HG03469 (cell line): ENCODE data around the gene COG8.
"Not testable (repeated sequence)": the region's sequence is repeated elsewhere in the genome, so short reads cannot be mapped to it uniquely, and the experiment has no call there.

Experiments used
- ATAC-seq: cut with Tn5 transposase; IDR thresholded peaks from one replicate; pipeline ENCODE4 v1.9.1; 2021; ENCODE audit warnings: mild to moderate bottlenecking, moderate library complexity, moderate number of reproducible peaks; ENCODE audit not compliant: unreplicated experiment

Gene COG8

GRCh38 chr16:69339289-69340094 is at the start of gene COG8, which contains the start of gene NIP7:
Gene COG8, minus strand, starts transcription at chr16:69339564. Its CDS starts 12 bp downstream, at chr16:69339552.
Gene NIP7, plus strand, starts transcription at chr16:69339772. Its CDS starts 58 bp downstream, at chr16:69339830.
- peak; percentile 64 for ATAC-seq

GRCh38 chr16:69386596-69386995 is 47.2 kb upstream of the COG8 start:
- no peak for ATAC-seq

GRCh38 chr16:69384974-69385373 is 45.6 kb upstream of the COG8 start:
- no peak for ATAC-seq

GRCh38 chr16:69382421-69382820 is 43.1 kb upstream of the COG8 start:
- no peak for ATAC-seq

GRCh38 chr16:69381231-69381630 is 41.9 kb upstream of the COG8 start:
- ATAC-seq = no peak

GRCh38 chr16:69378760-69379159 is 39.4 kb upstream of the COG8 start:
- ATAC-seq = no peak

- ATAC-seq = no peak
Measured at GRCh38 chr16:69378036-69378435, 38.7 kb upstream of the COG8 start.

- no peak for ATAC-seq
Measured at GRCh38 chr16:69376393-69377059, 37.2 kb upstream of the COG8 start.

- no peak for ATAC-seq
Measured at GRCh38 chr16:69373019-69373418, 33.7 kb upstream of the COG8 start.

- no peak for ATAC-seq
Measured at GRCh38 chr16:69371564-69371963, 32.2 kb upstream of the COG8 start.

- no peak for ATAC-seq
Measured at GRCh38 chr16:69368866-69369265, 29.5 kb upstream of the COG8 start.

- ATAC-seq = no peak
Measured at GRCh38 chr16:69367980-69368379, 28.6 kb upstream of the COG8 start.

GRCh38 chr16:69366431-69366830 is 27.1 kb upstream of the COG8 start:
- no peak for ATAC-seq

GRCh38 chr16:69365901-69366300 is 26.5 kb upstream of the COG8 start:
- ATAC-seq = no peak

- no peak for ATAC-seq
Measured at GRCh38 chr16:69364088-69364487, 24.7 kb upstream of the COG8 start.

- ATAC-seq = no peak
Measured at GRCh38 chr16:69363281-69363717, 23.9 kb upstream of the COG8 start.

GRCh38 chr16:69360070-69360469 is 20.7 kb upstream of the COG8 start:
- ATAC-seq = not testable (repeated sequence)

- ATAC-seq = no peak
Measured at GRCh38 chr16:69351309-69352027, 12.1 kb upstream of the COG8 start, which contains the start of gene TMED6. Gene TMED6, minus strand, starts transcription at chr16:69351786. Its CDS starts 33 bp downstream, at chr16:69351753.

- ATAC-seq = no peak
Measured at GRCh38 chr16:69350536-69351133, 11.3 kb upstream of the COG8 start.

GRCh38 chr16:69349536-69349935 is 10.2 kb upstream of the COG8 start:
- no peak for ATAC-seq

GRCh38 chr16:69348222-69348621 is 8.9 kb upstream of the COG8 start:
- no peak for ATAC-seq
